ENCODE data around the gene MSL3B.
A peak's percentile ranks its signal among the peaks of the same experiment; 100 is the strongest.

MSL3B gene

DNA sequence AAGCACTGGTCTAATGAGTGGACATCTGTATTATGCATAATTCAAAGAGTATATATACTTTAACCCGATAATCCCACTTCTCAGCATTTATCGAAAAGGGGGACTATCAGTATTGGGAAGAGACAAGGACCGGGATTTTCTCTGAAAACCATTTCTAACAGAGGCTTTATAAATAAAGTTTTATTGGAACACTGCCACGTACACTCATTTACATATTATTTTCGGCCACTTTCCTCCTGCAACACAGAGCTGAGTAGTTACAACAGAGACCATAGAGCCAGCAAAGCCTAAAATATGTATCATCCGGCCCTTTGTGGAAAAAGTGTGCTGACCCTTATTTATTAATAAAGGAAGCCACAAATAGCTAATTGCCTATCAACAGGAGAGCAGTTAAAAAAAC is 17.0 kb downstream of the MSL3B start:
- intact Hi-C loops (cut with DNase I) = no loop called here
- Histone ChIP-seq H3K27me3 (peaks cover 0 to 44% (median 0%) of the 10 kb centered on the region in 4 donors), H3K9me3 (no peaks in the 10 kb centered on the region), H3K4me1 (peaks cover 8 to 19% (median 12%) of the 10 kb centered on the region in 4 donors), H3K36me3 (no peaks in the 10 kb centered on the region), H3K27ac (replicated peaks in 1 of 4) (no peak overlapping the region), H3K4me3 (no peak overlapping the region)
- TF ChIP-seq POLR2AphosphoS5 (IDR thresholded peaks at IDR 0.05) = no peak
- TF ChIP-seq EP300 (IDR thresholded peaks at IDR 0.05) = no peak
- no peak for TF ChIP-seq CTCF (IDR thresholded peaks at IDR 0.05)
- TF ChIP-seq POLR2A (IDR thresholded peaks at IDR 0.05; ENCODE audit: low read depth) = no peak
- 97% methylated on average over 6 of the region's 6 CpGs for WGBS
- no peak for DNase-seq (ENCODE audit: extremely low spot score)

DNA sequence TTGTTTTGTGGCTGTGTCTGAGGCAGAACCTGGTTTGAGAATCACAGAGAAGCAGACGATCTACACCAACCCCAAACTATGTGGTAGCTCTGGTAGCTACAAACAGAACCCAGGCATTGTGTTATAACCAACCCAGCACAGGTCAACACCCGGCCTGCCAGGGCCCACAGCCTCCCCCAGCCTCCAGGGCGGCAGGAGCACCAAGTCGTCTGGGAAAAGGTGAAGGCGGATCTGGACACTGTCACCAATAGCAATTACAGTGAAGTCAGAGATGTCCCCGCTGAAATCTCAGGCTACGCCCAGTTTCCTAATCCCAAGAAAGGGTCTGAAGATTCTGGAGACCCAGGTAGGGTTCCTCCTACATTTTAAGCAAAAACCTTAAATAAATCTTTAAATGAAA is 17.4 kb downstream of the MSL3B start:
- intact Hi-C loops (cut with DNase I) = no loop called here
- Histone ChIP-seq H3K36me3 (no peaks in the 10 kb centered on the region), H3K9me3 (no peaks in the 10 kb centered on the region), H3K27ac (replicated peaks in 1 of 4) (no peak overlapping the region), H3K27me3 (peaks cover 0 to 44% (median 0%) of the 10 kb centered on the region in 4 donors), H3K4me3 (no peak overlapping the region), H3K4me1 (peaks cover 8 to 19% (median 12%) of the 10 kb centered on the region in 4 donors)
- WGBS = 93% methylated on average over 7 of the region's 7 CpGs
- TF ChIP-seq POLR2AphosphoS5 (IDR thresholded peaks at IDR 0.05) (no peak), EP300 (IDR thresholded peaks at IDR 0.05) (no peak), POLR2A (IDR thresholded peaks at IDR 0.05; ENCODE audit: low read depth) (no peak), CTCF (IDR thresholded peaks at IDR 0.05) (no peak)
- peak; percentile 17 for DNase-seq (ENCODE audit: extremely low spot score)

DNA sequence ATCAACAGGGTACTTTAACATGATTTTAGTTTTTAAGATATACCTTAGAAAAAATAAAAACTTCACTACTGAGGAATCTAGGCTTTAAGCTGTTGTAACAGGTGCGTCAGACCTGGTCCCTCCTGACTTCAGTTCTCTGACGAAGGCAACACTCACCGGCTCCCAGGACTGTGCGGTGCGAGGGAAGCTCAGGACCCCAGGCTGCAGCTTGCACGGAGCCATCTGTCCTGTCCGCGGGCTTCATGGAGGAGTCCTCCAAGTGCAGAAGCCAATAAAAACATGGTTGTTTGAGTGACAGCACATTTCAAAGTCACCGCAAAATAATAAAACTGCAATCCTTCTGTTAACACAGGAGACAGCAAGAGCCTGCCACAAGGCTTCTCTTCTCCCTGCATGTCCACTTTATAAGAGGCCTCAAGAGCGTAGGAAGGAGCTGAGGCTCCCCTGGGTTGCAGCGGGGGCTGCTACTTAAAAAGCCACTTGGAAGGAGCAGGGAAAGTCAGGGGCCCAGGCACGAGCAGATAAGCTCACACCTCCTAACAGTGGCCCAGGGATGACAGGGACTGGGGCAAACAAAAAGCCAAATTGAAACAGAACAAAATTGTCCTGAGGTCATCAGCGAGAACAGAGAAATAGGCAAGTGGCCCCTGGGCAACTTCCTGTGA is 18.4 kb downstream of the MSL3B start:
- TF ChIP-seq POLR2AphosphoS5 (IDR thresholded peaks at IDR 0.05) (no peak), CTCF (IDR thresholded peaks at IDR 0.05) (no peak), POLR2A (IDR thresholded peaks at IDR 0.05; ENCODE audit: low read depth) (no peak), EP300 (IDR thresholded peaks at IDR 0.05) (no peak)
- intact Hi-C loops (cut with DNase I) = no loop called here
- Histone ChIP-seq H3K36me3 (no peaks in the 10 kb centered on the region), H3K9me3 (no peaks in the 10 kb centered on the region), H3K27me3 (peaks cover 0 to 44% (median 0%) of the 10 kb centered on the region in 4 donors), H3K4me3 (no peak overlapping the region), H3K4me1 (peaks cover 8 to 11% (median 9%) of the 10 kb centered on the region in 4 donors), H3K27ac (replicated peaks in 1 of 4) (no peak overlapping the region)
- peak; percentile 45 for DNase-seq (ENCODE audit: extremely low spot score)
- 93% methylated on average over 13 of the region's 13 CpGs for WGBS

- no peaks in the 10 kb centered on the region for H3K9me3 ChIP-seq
- H3K4me3 ChIP-seq = no peak overlapping the region
- peak; percentile 21 for DNase-seq (ENCODE audit: extremely low spot score)
- H3K27ac ChIP-seq (replicated peaks in 1 of 4) = no peak overlapping the region
- no peaks in the 10 kb centered on the region for H3K4me1 ChIP-seq
- H3K36me3 ChIP-seq = no peaks in the 10 kb centered on the region
- H3K27me3 ChIP-seq = peaks cover 0 to 44% (median 0%) of the 10 kb centered on the region in 4 donors
- WGBS = 91% methylated on average over 13 of the region's 13 CpGs
- intact Hi-C loops (cut with DNase I) = no loop called here
- TF ChIP-seq POLR2AphosphoS5 (IDR thresholded peaks at IDR 0.05) = no peak
- TF ChIP-seq EP300 (IDR thresholded peaks at IDR 0.05) = no peak
- no peak for TF ChIP-seq POLR2A (IDR thresholded peaks at IDR 0.05; ENCODE audit: low read depth)
- no peak for TF ChIP-seq CTCF (IDR thresholded peaks at IDR 0.05)
Observed at GRCh38 chr2:233848276-233848675, 19.9 kb downstream of the MSL3B start.

All from esophagus muscularis mucosa (tissue), 4 donors.